Tibial nerve (tissue), 4 donors: Measurements from ENCODE around the gene STIM2.

Experiments used
- EP300 ChIP-seq, 2 donors: sonication (generic); formaldehyde crosslinking; IDR thresholded peaks; one replicate each; pipeline ENCODE4 v1.6.1; 2017; ENCODE audit warnings: antibody characterized with exemption in 2 of 2, mild to moderate bottlenecking in 1 of 2
- TF ChIP-seq, protein P1 (sequence below), 5 experiments: fragments of 200-600 bp in 3 of 5; fragments of 450-650 bp in 2 of 5; sonication (generic) in 3 of 5; IDR thresholded peaks; one replicate each; pipeline ENCODE4 v1.5.1; 2016 to 2019; ENCODE audit warnings: antibody characterized with exemption in 5 of 5, mild to moderate bottlenecking in 3 of 5, moderate library complexity in 2 of 5

DNA sequence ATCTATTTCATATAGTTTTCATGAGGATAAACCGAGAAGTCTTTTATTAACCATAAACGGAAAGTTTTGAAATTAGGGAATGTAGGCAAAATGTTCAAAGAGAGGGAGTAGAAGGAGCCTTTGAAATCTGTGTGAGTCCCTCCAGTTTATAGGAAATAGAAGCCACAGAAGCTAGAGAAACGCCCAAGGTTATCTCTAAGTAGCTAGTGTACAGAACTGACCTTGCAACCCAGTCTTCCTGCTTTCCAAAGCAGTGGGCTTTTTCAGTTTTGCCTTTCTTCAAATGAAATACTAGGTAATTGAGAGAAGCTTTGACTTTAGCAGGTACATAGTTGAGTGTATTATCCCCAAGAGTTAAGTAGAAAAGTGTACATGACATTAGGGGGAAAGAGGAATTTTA lies 39.4 kb downstream of the STIM2 start:
- TF ChIP-seq, protein P1, sequence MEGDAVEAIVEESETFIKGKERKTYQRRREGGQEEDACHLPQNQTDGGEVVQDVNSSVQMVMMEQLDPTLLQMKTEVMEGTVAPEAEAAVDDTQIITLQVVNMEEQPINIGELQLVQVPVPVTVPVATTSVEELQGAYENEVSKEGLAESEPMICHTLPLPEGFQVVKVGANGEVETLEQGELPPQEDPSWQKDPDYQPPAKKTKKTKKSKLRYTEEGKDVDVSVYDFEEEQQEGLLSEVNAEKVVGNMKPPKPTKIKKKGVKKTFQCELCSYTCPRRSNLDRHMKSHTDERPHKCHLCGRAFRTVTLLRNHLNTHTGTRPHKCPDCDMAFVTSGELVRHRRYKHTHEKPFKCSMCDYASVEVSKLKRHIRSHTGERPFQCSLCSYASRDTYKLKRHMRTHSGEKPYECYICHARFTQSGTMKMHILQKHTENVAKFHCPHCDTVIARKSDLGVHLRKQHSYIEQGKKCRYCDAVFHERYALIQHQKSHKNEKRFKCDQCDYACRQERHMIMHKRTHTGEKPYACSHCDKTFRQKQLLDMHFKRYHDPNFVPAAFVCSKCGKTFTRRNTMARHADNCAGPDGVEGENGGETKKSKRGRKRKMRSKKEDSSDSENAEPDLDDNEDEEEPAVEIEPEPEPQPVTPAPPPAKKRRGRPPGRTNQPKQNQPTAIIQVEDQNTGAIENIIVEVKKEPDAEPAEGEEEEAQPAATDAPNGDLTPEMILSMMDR (IDR thresholded peaks at IDR 0.05) = no peak
- TF ChIP-seq EP300 (IDR thresholded peaks at IDR 0.05) = no peak
